Lower lobe of right lung (tissue), 2 donors: ENCODE data around the gene NDUFS1. TPM values are rescaled to one million over a fixed set of nuclear protein-coding genes. Genes with fewer than 3 reads are reported as not detected.
A peak's percentile ranks its signal among the peaks of the same experiment; 100 is the strongest.
"Not testable (repeated sequence)": the region's sequence is repeated elsewhere in the genome, so short reads cannot be mapped to it uniquely, and the experiment has no call there.

ENCODE experiments used
- ATAC-seq, 2 donors: fragments of 200-7000 bp; cut with Tn5 transposase; one replicate each; pipeline ENCODE4 v1.9.1; 2020 to 2022; ENCODE audit warnings: mild to moderate bottlenecking in 2 of 2, moderate library complexity in 2 of 2
- DNase-seq: peaks from one replicate; pipeline ENCODE4 v3.0.0-alpha.2; 2020
- H3K27ac ChIP-seq: fragments of 200-600 bp; one replicate; pipeline ENCODE4 v1.8.0; 2022
- H3K27me3 ChIP-seq: fragments of 200-600 bp; one replicate; pipeline ENCODE4 v1.8.0; 2022; ENCODE audit warnings: low read depth
- H3K36me3 ChIP-seq: fragments of 200-600 bp; one replicate; pipeline ENCODE4 v1.8.0; 2022; ENCODE audit warnings: mild to moderate bottlenecking
- H3K4me1 ChIP-seq: fragments of 200-600 bp; one replicate; pipeline ENCODE4 v1.8.0; 2022
- H3K4me3 ChIP-seq: fragments of 200-600 bp; one replicate; pipeline ENCODE4 v1.8.0; 2022; ENCODE audit warnings: mild to moderate bottlenecking
- H3K9me3 ChIP-seq: fragments of 200-600 bp; one replicate; pipeline ENCODE4 v1.8.0; 2022
- intact Hi-C: fragments of 100-400 bp; cut with DNase I; formaldehyde crosslinking; loops from one replicate; pipeline ENCODE4 v1.11.0; 2022
- total RNA-seq: library from RNA; stranded (reverse); fragmentation: NEBNext Ultra II Directional; extraction: Animal tissue kit (Norgen Biotek cat#: 25700); gene quantifications from one replicate; pipeline ENCODE4 v1.2.1, GENCODE V29; 2021
- TF ChIP-seq, protein P1 (sequence below): fragments of 200-600 bp; IDR thresholded peaks from one replicate; pipeline ENCODE4 v1.8.0; 2022; ENCODE audit warnings: antibody characterized with exemption, mild to moderate bottlenecking
- donor health status: DM: no; HTN: yes; CAD: no; lungs with severe emphysema.

Gene NDUFS1
- total RNA-seq, 1 donor from 2014 or later: 58.2 TPM

DNA sequence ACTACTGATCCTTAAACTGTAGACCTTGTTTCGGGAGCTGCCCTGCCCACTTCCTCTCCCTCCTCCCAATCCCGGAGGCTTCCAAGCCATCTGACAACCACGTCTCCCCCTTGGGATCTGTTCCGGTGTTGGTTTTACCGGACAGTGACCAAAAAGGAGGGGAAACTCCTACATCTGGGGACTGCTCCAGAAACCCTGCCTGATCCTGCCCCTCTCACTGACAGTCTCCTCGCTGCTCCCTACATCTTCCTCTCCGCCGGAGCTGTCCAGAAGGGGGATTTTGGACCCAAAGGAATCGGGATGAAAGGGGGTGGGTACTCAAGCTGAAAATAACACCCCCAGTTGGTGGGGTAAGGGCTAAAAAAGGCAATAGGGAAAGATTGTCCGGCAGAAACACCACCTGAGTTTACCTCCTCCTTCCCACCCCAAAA is 74.8 kb downstream of the NDUFS1 start:
- TF ChIP-seq, protein P1, sequence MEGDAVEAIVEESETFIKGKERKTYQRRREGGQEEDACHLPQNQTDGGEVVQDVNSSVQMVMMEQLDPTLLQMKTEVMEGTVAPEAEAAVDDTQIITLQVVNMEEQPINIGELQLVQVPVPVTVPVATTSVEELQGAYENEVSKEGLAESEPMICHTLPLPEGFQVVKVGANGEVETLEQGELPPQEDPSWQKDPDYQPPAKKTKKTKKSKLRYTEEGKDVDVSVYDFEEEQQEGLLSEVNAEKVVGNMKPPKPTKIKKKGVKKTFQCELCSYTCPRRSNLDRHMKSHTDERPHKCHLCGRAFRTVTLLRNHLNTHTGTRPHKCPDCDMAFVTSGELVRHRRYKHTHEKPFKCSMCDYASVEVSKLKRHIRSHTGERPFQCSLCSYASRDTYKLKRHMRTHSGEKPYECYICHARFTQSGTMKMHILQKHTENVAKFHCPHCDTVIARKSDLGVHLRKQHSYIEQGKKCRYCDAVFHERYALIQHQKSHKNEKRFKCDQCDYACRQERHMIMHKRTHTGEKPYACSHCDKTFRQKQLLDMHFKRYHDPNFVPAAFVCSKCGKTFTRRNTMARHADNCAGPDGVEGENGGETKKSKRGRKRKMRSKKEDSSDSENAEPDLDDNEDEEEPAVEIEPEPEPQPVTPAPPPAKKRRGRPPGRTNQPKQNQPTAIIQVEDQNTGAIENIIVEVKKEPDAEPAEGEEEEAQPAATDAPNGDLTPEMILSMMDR: no peak
- no peaks in the 10 kb centered on the region for H3K9me3 ChIP-seq
- intact Hi-C loops: no loop called here
- peak; percentile 54 to 62 for ATAC-seq
- H3K27ac ChIP-seq: peak overlapping the region; percentile 99
- H3K36me3 ChIP-seq: no peaks in the 10 kb centered on the region
- peak overlapping the region; percentile 84 for H3K4me3 ChIP-seq
- DNase-seq: peak; percentile 46
- no peaks in the 10 kb centered on the region for H3K27me3 ChIP-seq
- H3K4me1 ChIP-seq: peaks cover 30% of the 10 kb centered on the region

- no peak for DNase-seq
- Histone ChIP-seq H3K27me3 (no peaks in the 10 kb centered on the region), H3K27ac (peak overlapping the region; percentile 99), H3K4me3 (peak overlapping the region; percentile 84), H3K9me3 (no peaks in the 10 kb centered on the region), H3K4me1 (peaks cover 30% of the 10 kb centered on the region), H3K36me3 (no peaks in the 10 kb centered on the region)
- no peak for ATAC-seq
- intact Hi-C loops: no loop called here
- TF ChIP-seq, protein P1: no peak
Observed at GRCh38 chr2:206083602-206084438, 75.4 kb downstream of the NDUFS1 start.

GRCh38 chr2:206082298-206082843 is 76.9 kb downstream of the NDUFS1 start:
- ATAC-seq (no peak), DNase-seq (no peak)
- TF ChIP-seq, protein P1: no peak
- intact Hi-C loops: no loop called here
- H3K9me3 ChIP-seq: no peaks in the 10 kb centered on the region
- no peaks in the 10 kb centered on the region for H3K36me3 ChIP-seq
- H3K27ac ChIP-seq: no peak overlapping the region
- peaks cover 18% of the 10 kb centered on the region for H3K4me1 ChIP-seq
- no peaks in the 10 kb centered on the region for H3K27me3 ChIP-seq
- no peak overlapping the region for H3K4me3 ChIP-seq

- Histone ChIP-seq H3K4me1 (peaks cover 10% of the 10 kb centered on the region), H3K27ac (no peak overlapping the region), H3K27me3 (no peaks in the 10 kb centered on the region), H3K4me3 (no peak overlapping the region), H3K36me3 (no peaks in the 10 kb centered on the region), H3K9me3 (no peaks in the 10 kb centered on the region)
- TF ChIP-seq, protein P1: no peak
- intact Hi-C loops: no loop called here
- DNase-seq: no peak
- ATAC-seq: no peak
Observed at GRCh38 chr2:206080927-206081326, 78.3 kb downstream of the NDUFS1 start.

GRCh38 chr2:206079699-206080465 is 79.4 kb downstream of the NDUFS1 start:
- H3K4me1 ChIP-seq: peaks cover 10% of the 10 kb centered on the region
- no peaks in the 10 kb centered on the region for H3K36me3 ChIP-seq
- H3K4me3 ChIP-seq: no peak overlapping the region
- H3K9me3 ChIP-seq: no peaks in the 10 kb centered on the region
- intact Hi-C loops: no loop called here
- no peaks in the 10 kb centered on the region for H3K27me3 ChIP-seq
- ATAC-seq (no peak), DNase-seq (no peak)
- TF ChIP-seq, protein P1: no peak
- H3K27ac ChIP-seq: no peak overlapping the region

DNA sequence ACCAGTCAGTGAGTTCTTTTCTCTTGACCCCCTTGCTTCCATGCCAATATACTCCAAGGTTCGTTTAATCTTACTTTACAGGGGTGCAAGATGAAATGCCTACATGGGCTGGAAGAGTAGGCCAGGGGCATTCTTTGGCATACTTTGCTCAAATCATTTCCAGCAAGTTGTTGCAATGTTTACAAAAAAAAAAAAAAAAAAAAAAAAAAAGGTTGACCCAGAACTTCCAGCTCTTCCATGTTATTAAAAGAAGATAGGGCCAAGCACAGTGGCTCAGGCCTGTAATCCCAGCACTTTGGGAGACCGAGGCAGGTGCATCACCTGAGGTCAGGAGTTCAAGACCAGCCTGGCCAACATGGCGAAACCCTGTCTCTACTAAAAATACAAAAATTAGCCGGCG is 81.4 kb downstream of the NDUFS1 start:
- H3K9me3 ChIP-seq, H3K36me3 ChIP-seq, H3K4me3 ChIP-seq, ATAC-seq, H3K4me1 ChIP-seq, H3K27ac ChIP-seq, intact Hi-C loops, DNase-seq, H3K27me3 ChIP-seq: not testable (repeated sequence)
